RWPE2 (cell line): Measurements from ENCODE around the gene SPTLC3.

Experiments
- ATAC-seq: fragments of 200-7000 bp; cut with Tn5 transposase; 3 replicates; pipeline ENCODE4 v1.9.1; 2021; ENCODE audit warnings: low read depth
- DNase-seq: peaks from one replicate; pipeline ENCODE4 v3.0.0-alpha.2; 2020; ENCODE audit warnings: low spot score
- H3K27ac ChIP-seq: fragments of 450-650 bp; 2 replicates; pipeline ENCODE4 v1.5.1; 2017; ENCODE audit warnings: mild to moderate bottlenecking; ENCODE audit not compliant: poor library complexity, severe bottlenecking
- H3K27me3 ChIP-seq: fragments of 250-450 bp; sonication (Bioruptor Pico); 2 replicates; pipeline ENCODE4 v1.5.1; 2021; ENCODE audit warnings: mild to moderate bottlenecking, moderate library complexity; ENCODE audit not compliant: insufficient read depth, poor library complexity, severe bottlenecking
- H3K36me3 ChIP-seq: fragments of 250-450 bp; sonication (Bioruptor Pico); 2 replicates; pipeline ENCODE4 v1.5.1; 2020; ENCODE audit warnings: low read depth, mild to moderate bottlenecking, moderate library complexity
- H3K4me1 ChIP-seq: fragments of 250-450 bp; sonication (Bioruptor Pico); 2 replicates; pipeline ENCODE4 v1.5.1; 2021; ENCODE audit warnings: mild to moderate bottlenecking, moderate library complexity; ENCODE audit not compliant: insufficient read depth, poor library complexity, severe bottlenecking
- H3K4me3 ChIP-seq: fragments of 250-450 bp; sonication (Bioruptor Pico); 2 replicates; pipeline ENCODE4 v1.5.1; 2021; ENCODE audit warnings: mild to moderate bottlenecking, moderate library complexity; ENCODE audit not compliant: severe bottlenecking
- H3K9me3 ChIP-seq: fragments of 250-450 bp; sonication (Bioruptor Pico); 2 replicates; pipeline ENCODE4 v1.5.1; 2021; ENCODE audit warnings: mild to moderate bottlenecking, moderate library complexity; ENCODE audit not compliant: severe bottlenecking
- CTCF ChIP-seq: fragments of 450-650 bp; IDR thresholded peaks from one replicate; pipeline ENCODE4 v1.5.1; 2017; ENCODE audit warnings: mild to moderate bottlenecking, moderate library complexity; ENCODE audit not compliant: poor library complexity, severe bottlenecking

The SPTLC3 gene

GRCh38 chr20:13169086-13169485 lies 160.3 kb downstream of the SPTLC3 start:
- Histone ChIP-seq H3K27me3 (no peaks in the 10 kb centered on the region), H3K9me3 (no peaks in the 10 kb centered on the region), H3K27ac (no peak overlapping the region), H3K4me1 (no peaks in the 10 kb centered on the region), H3K4me3 (no peak overlapping the region), H3K36me3 (no peaks in the 10 kb centered on the region)
- DNase-seq (no peak), ATAC-seq (no peak)
- no peak for TF ChIP-seq CTCF

- ATAC-seq (no peak), DNase-seq (no peak)
- no peaks in the 10 kb centered on the region for H3K36me3 ChIP-seq
- no peak overlapping the region for H3K27ac ChIP-seq
- H3K27me3 ChIP-seq, result no peaks in the 10 kb centered on the region
- TF ChIP-seq CTCF, result no peak
- H3K9me3 ChIP-seq, result no peaks in the 10 kb centered on the region
- H3K4me1 ChIP-seq, result no peaks in the 10 kb centered on the region
- no peak overlapping the region for H3K4me3 ChIP-seq
Measured at GRCh38 chr20:13170771-13171170, 162.0 kb downstream of the SPTLC3 start.

- Histone ChIP-seq H3K36me3 (no peaks in the 10 kb centered on the region), H3K9me3 (no peaks in the 10 kb centered on the region), H3K4me3 (no peak overlapping the region), H3K27me3 (no peaks in the 10 kb centered on the region), H3K4me1 (no peaks in the 10 kb centered on the region), H3K27ac (no peak overlapping the region)
- ATAC-seq (peak; percentile 45; the same call in 1 of the 3 replicates), DNase-seq (no peak)
- TF ChIP-seq CTCF, result no peak
Measured at GRCh38 chr20:13173201-13173600, 164.4 kb downstream of the SPTLC3 start.

- no peak for TF ChIP-seq CTCF
- Histone ChIP-seq H3K9me3 (no peaks in the 10 kb centered on the region), H3K4me3 (no peak overlapping the region), H3K27ac (no peak overlapping the region), H3K36me3 (no peaks in the 10 kb centered on the region), H3K27me3 (no peaks in the 10 kb centered on the region), H3K4me1 (no peaks in the 10 kb centered on the region)
- DNase-seq (no peak), ATAC-seq (no peak)
Measured at GRCh38 chr20:13174402-13174801, 165.6 kb downstream of the SPTLC3 start.

- H3K27ac ChIP-seq, result no peak overlapping the region
- peaks cover 3% of the 10 kb centered on the region for H3K27me3 ChIP-seq
- H3K4me3 ChIP-seq, result no peak overlapping the region
- H3K9me3 ChIP-seq, result no peaks in the 10 kb centered on the region
- H3K36me3 ChIP-seq, result no peaks in the 10 kb centered on the region
- no peak for ATAC-seq
- TF ChIP-seq CTCF, result no peak
- no peaks in the 10 kb centered on the region for H3K4me1 ChIP-seq
- no peak for DNase-seq
Measured at GRCh38 chr20:13180986-13181889, 172.5 kb downstream of the SPTLC3 start.
